ENCODE results near the gene HBM. TPM values are rescaled to one million over a fixed set of nuclear protein-coding genes. Genes with fewer than 3 reads are reported as not detected.

The HBM gene
- total RNA-seq, 4 donors from 2014 or later = 3.3 TPM; not detected in 3

- peak in 1 of 2 donors; percentile 67 for DNase-seq (ENCODE audit: low spot score in 2 of 2)
- H3K27me3 ChIP-seq = peaks cover 0 to 43% of the 10 kb centered on the region in 2 donors
- peak overlapping the region in 2 of 4 donors; percentile 17 to 41 for H3K4me3 ChIP-seq
- TF ChIP-seq CTCF (IDR thresholded peaks at IDR 0.05) = peak; percentile 85 to 97 (median 93)
- no peak for TF ChIP-seq EP300 (IDR thresholded peaks at IDR 0.05)
- no peak for TF ChIP-seq POLR2A (IDR thresholded peaks at IDR 0.05)
- WGBS, 2 donors = 10 to 17% methylated on average over 9 to 22 of the region's 22 CpGs
- peaks cover 0 to 16% (median 0%) of the 10 kb centered on the region in 3 donors for H3K36me3 ChIP-seq
- no peak overlapping the region for H3K27ac ChIP-seq
- H3K9me3 ChIP-seq = no peaks in the 10 kb centered on the region
- peaks cover 0 to 29% (median 15%) of the 10 kb centered on the region in 4 donors for H3K4me1 ChIP-seq
Measured at GRCh38 chr16:181565-182021, 15.8 kb downstream of the HBM start.

- no peak overlapping the region for H3K27ac ChIP-seq
- no peak for DNase-seq (ENCODE audit: low spot score in 2 of 2)
- TF ChIP-seq POLR2A (IDR thresholded peaks at IDR 0.05) = no peak
- no peak for TF ChIP-seq CTCF (IDR thresholded peaks at IDR 0.05)
- no peak for TF ChIP-seq EP300 (IDR thresholded peaks at IDR 0.05)
- H3K27me3 ChIP-seq = peaks cover 0 to 32% of the 10 kb centered on the region in 2 donors
- H3K4me1 ChIP-seq = peaks cover 0 to 21% (median 14%) of the 10 kb centered on the region in 4 donors
- no peaks in the 10 kb centered on the region for H3K9me3 ChIP-seq
- WGBS, 2 donors = 55 to 71% methylated on average over 7 of the region's 7 CpGs
- H3K4me3 ChIP-seq = no peak overlapping the region
- H3K36me3 ChIP-seq = peaks cover 0 to 26% (median 0%) of the 10 kb centered on the region in 3 donors
Measured at GRCh38 chr16:183005-183404, 17.2 kb downstream of the HBM start.

DNA sequence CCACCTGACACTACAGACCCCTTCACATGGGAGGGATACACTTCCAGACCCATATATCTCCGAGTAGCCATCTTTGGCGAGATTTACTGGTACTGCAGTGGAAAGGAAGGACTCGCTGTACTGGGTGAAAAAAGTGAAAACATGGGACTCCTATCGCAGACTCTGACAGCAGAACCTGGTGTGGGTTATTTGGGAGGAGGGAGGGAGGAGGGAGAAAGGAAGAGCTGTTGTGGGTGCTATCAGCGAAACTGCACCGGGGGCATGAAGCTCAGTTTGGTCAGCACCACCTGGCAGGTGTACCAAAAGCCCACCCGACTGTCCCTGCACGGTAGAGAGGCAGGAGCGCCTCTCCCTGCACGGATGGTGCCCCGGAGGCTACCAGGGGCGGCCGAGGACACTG, 19.4 kb downstream of the HBM start:
- H3K4me1 ChIP-seq = peaks cover 0 to 15% (median 12%) of the 10 kb centered on the region in 4 donors
- H3K9me3 ChIP-seq = no peaks in the 10 kb centered on the region
- H3K27ac ChIP-seq = no peak overlapping the region
- H3K4me3 ChIP-seq = no peak overlapping the region
- WGBS, 2 donors = 80 to 81% methylated on average over 13 of the region's 13 CpGs
- peaks cover 2 to 48% (median 9%) of the 10 kb centered on the region in 3 donors for H3K36me3 ChIP-seq
- no peak for DNase-seq (ENCODE audit: low spot score in 2 of 2)
- peaks cover 0 to 10% of the 10 kb centered on the region in 2 donors for H3K27me3 ChIP-seq
- TF ChIP-seq POLR2A (IDR thresholded peaks at IDR 0.05) (no peak), EP300 (IDR thresholded peaks at IDR 0.05) (no peak), CTCF (IDR thresholded peaks at IDR 0.05) (no peak)

- peaks cover 0 to 10% (median 8%) of the 10 kb centered on the region in 4 donors for H3K4me1 ChIP-seq
- no peak for TF ChIP-seq CTCF (IDR thresholded peaks at IDR 0.05)
- no peak for TF ChIP-seq EP300 (IDR thresholded peaks at IDR 0.05)
- TF ChIP-seq POLR2A (IDR thresholded peaks at IDR 0.05) = no peak
- H3K27ac ChIP-seq = no peak overlapping the region
- H3K9me3 ChIP-seq = no peaks in the 10 kb centered on the region
- 77 to 85% methylated on average over 6 to 9 of the region's 11 CpGs for WGBS, 2 donors
- H3K27me3 ChIP-seq = peaks cover 0 to 6% of the 10 kb centered on the region in 2 donors
- peaks cover 2 to 52% (median 9%) of the 10 kb centered on the region in 3 donors for H3K36me3 ChIP-seq
- H3K4me3 ChIP-seq = no peak overlapping the region
- DNase-seq (ENCODE audit: low spot score in 2 of 2) = no peak
Measured at GRCh38 chr16:185691-186090, 19.9 kb downstream of the HBM start.

DNA sequence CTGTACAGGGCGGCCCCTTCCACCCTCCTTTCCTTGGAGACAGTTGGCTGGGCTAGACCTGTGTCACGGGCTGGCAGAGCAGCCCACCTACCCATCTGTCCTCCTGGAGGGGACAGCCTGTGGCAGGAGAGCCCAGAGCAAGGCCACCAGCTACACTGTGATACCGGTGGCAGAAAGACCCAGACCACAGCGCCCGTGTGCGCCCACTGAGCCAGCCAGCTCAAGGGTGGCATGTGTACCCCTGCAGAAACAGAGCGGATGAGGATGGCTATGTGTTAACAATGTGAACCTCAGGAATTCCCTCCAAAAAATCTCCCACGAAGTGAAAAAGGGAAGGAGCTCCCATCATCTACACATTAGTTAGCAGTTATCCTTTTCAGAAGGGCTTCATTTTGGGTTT, 21.6 kb downstream of the HBM start:
- Histone ChIP-seq H3K36me3 (peaks cover 5 to 69% (median 15%) of the 10 kb centered on the region in 3 donors), H3K27me3 (no peaks in the 10 kb centered on the region), H3K27ac (no peak overlapping the region), H3K4me3 (no peak overlapping the region), H3K9me3 (no peaks in the 10 kb centered on the region), H3K4me1 (no peaks in the 10 kb centered on the region)
- no peak for TF ChIP-seq CTCF (IDR thresholded peaks at IDR 0.05)
- TF ChIP-seq POLR2A (IDR thresholded peaks at IDR 0.05) = no peak
- no peak for TF ChIP-seq EP300 (IDR thresholded peaks at IDR 0.05)
- no peak for DNase-seq (ENCODE audit: low spot score in 2 of 2)
- 93 to 94% methylated on average over 8 of the region's 8 CpGs for WGBS, 2 donors

Measured in tibial nerve (tissue), 4 donors.